K562 (cell line): Measurements from ENCODE around the gene ABI2. TPM values are rescaled to one million over a fixed set of nuclear protein-coding genes. Genes with fewer than 3 reads are reported as not detected.

Experiments used
- ATAC-seq: fragments of 200-7000 bp; cut with Tn5 transposase; 3 replicates; pipeline ENCODE4 v1.9.1; 2020; ENCODE audit warnings: moderate library complexity
- BruUV-seq: library from RNA; stranded (reverse); fragments of 400-500 nt; replicated peaks from 2 replicates; lab custom pipeline; 2021; lab: Mats Ljungman, UMichigan
- CTCF ChIA-PET: fragments of 300-600 bp; formaldehyde crosslinking; extraction: SDS; loops from one replicate; lab custom pipeline; 2021; ENCODE audit warnings: low intra/inter-chr PET ratio; lab: Yijun Ruan, JAX
- POLR2A ChIA-PET: fragments of 300-600, 350-650 bp; sonication (Branson Sonifier 250); formaldehyde crosslinking; extraction: SDS; loops from one replicate; lab custom pipeline; 2021; ENCODE audit warnings: antibody characterized with exemption, inconsistent platforms; lab: Yijun Ruan, JAX
- DNase-seq, 4 experiments: peaks; one replicate each; pipeline versions ENCODE4 v3.0.0 to v3.0.0-alpha.2; 2011 to 2018; ENCODE audit warnings: low spot score in 3 of 4, mixed read lengths in 3 of 4; ENCODE audit errors: extremely low read depth in 1 of 4
- FAIRE-seq: peaks from 2 replicates; lab custom pipeline; 2011; peaks lifted over from hg19 to GRCh38; lab: Jason Lieb, UNC
- H2AFZ ChIP-seq: 2 replicates; pipeline ENCODE4 v1.6.0; 2011; ENCODE audit warnings: low read depth, low read length, control low read depth, inconsistent platforms
- H3K27ac ChIP-seq: fragments of 200-600 bp; 3 replicates; pipeline ENCODE4 v1.8.0; 2011; ENCODE audit warnings: low read depth, mild to moderate bottlenecking, control low read depth, inconsistent platforms, low read length, moderate library complexity, mixed read lengths; ENCODE audit errors: extremely low read depth
- H3K27me3 ChIP-seq, 2 experiments: fragments of 300-600 bp in 1 of 2; 2 replicates in 1 of 2; 3 replicates in 1 of 2; pipeline versions ENCODE4 v1.6.0 to v1.8.0; 2011; ENCODE audit warnings: inconsistent platforms in 2 of 2, low read length in 2 of 2, mild to moderate bottlenecking in 1 of 2, mixed read lengths in 1 of 2, moderate library complexity in 1 of 2; ENCODE audit not compliant: control insufficient read depth in 2 of 2, insufficient read depth in 2 of 2
- H3K36me3 ChIP-seq: fragments of 300-600 bp; 3 replicates; pipeline ENCODE4 v1.8.0; 2011; ENCODE audit warnings: mild to moderate bottlenecking, low read length, inconsistent platforms; ENCODE audit not compliant: control insufficient read depth, insufficient read depth
- H3K4me1 ChIP-seq, 2 experiments: fragments of 200-600 bp in 1 of 2; replicated peaks in 1 of 2; 2 replicates in 1 of 2; 3 replicates in 1 of 2; pipeline versions ENCODE4 v1.5.1 to v1.8.0; 2011; ENCODE audit warnings: inconsistent platforms in 2 of 2, low read length in 2 of 2, mild to moderate bottlenecking in 1 of 2, mixed read lengths in 1 of 2, moderate library complexity in 1 of 2; ENCODE audit not compliant: control insufficient read depth in 2 of 2, insufficient read depth in 2 of 2
- H3K4me2 ChIP-seq: 2 replicates; pipeline ENCODE4 v1.6.1; 2011; ENCODE audit warnings: low read length, control low read depth, inconsistent platforms, mixed read lengths; ENCODE audit not compliant: insufficient read depth
- H3K4me3 ChIP-seq: fragments of 200-600 bp; sonication (generic), shearing (Covaris generic); 2 replicates; pipeline ENCODE4 v1.5.1; 2016; ENCODE audit warnings: control low read depth, inconsistent platforms
- H3K79me2 ChIP-seq: fragments of 200-600 bp; 3 replicates; pipeline ENCODE4 v1.8.0; 2011; ENCODE audit warnings: low read length, inconsistent platforms; ENCODE audit not compliant: control insufficient read depth, insufficient read depth
- H3K9ac ChIP-seq, 2 experiments: 2 replicates each; pipeline versions ENCODE4 v1.6.0 to v1.6.1; 2011; ENCODE audit warnings: low read depth in 2 of 2, low read length in 2 of 2, control low read depth in 1 of 2, inconsistent platforms in 1 of 2, mild to moderate bottlenecking in 1 of 2, mixed read lengths in 1 of 2; ENCODE audit not compliant: insufficient read depth in 1 of 2
- H3K9me1 ChIP-seq: one replicate; pipeline ENCODE4 v1.6.0; 2011; ENCODE audit warnings: inconsistent platforms, mild to moderate bottlenecking, low read length, moderate library complexity; ENCODE audit not compliant: control insufficient read depth, insufficient read depth
- H3K9me3 ChIP-seq: replicated peaks from 2 replicates; pipeline ENCODE4 v1.5.1; 2011; ENCODE audit warnings: low read depth, low read length, inconsistent platforms; ENCODE audit not compliant: control insufficient read depth, insufficient read depth
- H4K20me1 ChIP-seq: replicated peaks from 2 replicates; pipeline ENCODE4 v1.6.1; 2011; ENCODE audit warnings: low read length, inconsistent platforms, mixed read lengths; ENCODE audit not compliant: control insufficient read depth, insufficient read depth
- GATA2 ChIP-seq: sonication (generic); formaldehyde crosslinking; IDR thresholded peaks from 2 replicates; pipeline ENCODE4 v1.4.0; 2020; ENCODE audit warnings: mild to moderate bottlenecking, missing genetic modification reagents
- HIVEP1 ChIP-seq: fragments of 250-450 bp; sonication (Bioruptor Pico); IDR thresholded peaks from 2 replicates; pipeline ENCODE4 v1.4.0; 2020; ENCODE audit warnings: mild to moderate bottlenecking
- HNRNPH1 ChIP-seq: fragments of 200-400 bp; formaldehyde crosslinking; optimal IDR thresholded peaks from 2 replicates; pipeline ENCODE3; 2017; ENCODE audit warnings: low read depth, mild to moderate bottlenecking, low read length, moderate library complexity
- MAFF ChIP-seq: IDR thresholded peaks from 2 replicates; pipeline ENCODE4 v1.6.1; 2012; ENCODE audit warnings: low read length, improper control_type of control experiment
- PBX2 ChIP-seq, 2 experiments: IDR thresholded peaks in 1 of 2; conservative IDR thresholded peaks in 1 of 2; 2 replicates each; pipeline ENCODE4 v1.6.1; 2016; ENCODE audit warnings: low read depth in 2 of 2, mild to moderate bottlenecking in 1 of 2, missing compliant biosample characterization in 1 of 2, missing genetic modification characterization in 1 of 2, moderate library complexity in 1 of 2
- POLR2H ChIP-seq: IDR thresholded peaks from 2 replicates; pipeline ENCODE4 v1.6.1; 2016; ENCODE audit warnings: missing genetic modification characterization, low read depth, mild to moderate bottlenecking, control low read depth, missing compliant biosample characterization, moderate library complexity
- PPARD ChIP-seq: fragments of 250-450 bp; sonication (Bioruptor Pico); IDR thresholded peaks from 2 replicates; pipeline ENCODE4 v1.8.0; 2022; ENCODE audit warnings: inconsistent platforms, mild to moderate bottlenecking, moderate library complexity
- STAG1 ChIP-seq: sonication (generic); formaldehyde crosslinking; IDR thresholded peaks from 2 replicates; pipeline ENCODE4 v1.5.0; 2020; ENCODE audit warnings: missing genetic modification reagents, borderline replicate concordance
- THRAP3 ChIP-seq: fragments of 450-650 bp; IDR thresholded peaks from 2 replicates; pipeline ENCODE4 v1.6.1; 2016; ENCODE audit warnings: mild to moderate bottlenecking, inconsistent platforms, borderline replicate concordance
- ZBTB1 ChIP-seq: sonication (generic); formaldehyde crosslinking; IDR thresholded peaks from 2 replicates; pipeline ENCODE4 v1.8.1; 2023; ENCODE audit warnings: missing genetic modification reagents, low read depth, mild to moderate bottlenecking, borderline replicate concordance
- ZFP1 ChIP-seq: fragments of 450-650 bp; formaldehyde crosslinking; IDR thresholded peaks from 2 replicates; pipeline ENCODE4 v1.4.0; 2020; ENCODE audit warnings: mild to moderate bottlenecking, mixed read lengths
- WGBS: fragments of 100-300 bp; shearing (Covaris generic); methylation state at CpG from one replicate; pipeline ENCODE4 v1.1.6; 2016; ENCODE audit warnings: low coverage, mixed read lengths; ENCODE audit not compliant: insufficient coverage; ENCODE audit errors: missing lambda C conversion rate; 5-methylcytosine and 5-hydroxymethylcytosine counted together
- in situ Hi-C: fragments of 300-500 bp; cut with MboI; formaldehyde crosslinking; loops from 4 replicates; pipeline ENCODE4 v1.15.0; 2018; ENCODE audit warnings: inconsistent platforms, mixed read lengths
- intact Hi-C: fragments of 100-400 bp; cut with micrococcal nuclease; formaldehyde crosslinking; loops from 2 replicates; pipeline ENCODE4 v1.14.2; 2022
- polyA plus RNA-seq, 8 experiments: library from polyadenylated mRNA; depleted of rRNA in 4 of 8; stranded (reverse) in 5 of 8; unstranded in 3 of 8; fragments of >200 nt; fragmentation: Nextera tagmentation in 2 of 8; fragmentation: Illumina TruSeq in 1 of 8; extraction: Ambion mirVana in 2 of 8; extraction: Trizol in 1 of 8; gene quantifications; 2 replicates each; pipeline versions ENCODE4 v1.2.1 to v1.2.3, GENCODE V29; 2011 to 2014; ENCODE audit warnings: inconsistent platforms in 1 of 8, missing spikeins in 1 of 8
- total RNA-seq, 7 experiments: library from RNA; depleted of rRNA in 6 of 7; stranded (reverse); fragments of >200 nt in 6 of 7; fragmentation: Illumina TruSeq in 2 of 7; extraction: Trizol in 2 of 7; gene quantifications; 2 replicates each; pipeline versions ENCODE4 v1.2.1 to v1.2.3, GENCODE V29; 2011 to 2021; ENCODE audit warnings: low replicate concordance in 1 of 7
- TF ChIP-seq, protein P1 (sequence below): fragments of 450-650 bp; IDR thresholded peaks from 2 replicates; pipeline ENCODE4 v1.7.1; 2018; ENCODE audit warnings: mild to moderate bottlenecking, low read depth; ENCODE audit not compliant: partially characterized antibody

ABI2 gene
- total and polyA plus RNA-seq, 9 of the 15 experiments (the other 6 are each of a cell fraction or from before 2014, with no cell fraction given), result 5.3 to 24.3 (median 12.2) TPM

GRCh38 chr2:203476881-203477280 lies 148.7 kb downstream of the ABI2 start:
- H3K27ac ChIP-seq, result no peak overlapping the region
- H3K4me3 ChIP-seq, result no peak overlapping the region
- ATAC-seq, result no peak
- no peaks in the 10 kb centered on the region for H3K9me3 ChIP-seq
- H3K9ac ChIP-seq, result no peak overlapping the region
- H3K9me1 ChIP-seq, result no peaks in the 10 kb centered on the region
- H3K27me3 ChIP-seq, result no peaks in the 10 kb centered on the region
- no peaks in the 10 kb centered on the region for H3K4me1 ChIP-seq
- H3K4me2 ChIP-seq, result no peak overlapping the region
- no peaks in the 10 kb centered on the region for H3K36me3 ChIP-seq
- H2AFZ ChIP-seq, result no peak overlapping the region
- CTCF ChIA-PET, result no interaction called here
- no peaks in the 10 kb centered on the region for H3K79me2 ChIP-seq
- in situ Hi-C loops (no loop called here), intact Hi-C loops (no loop called here)
- no peak for FAIRE-seq
- POLR2A ChIA-PET, result interaction anchor here (0.5 kb wide), 1 partner anchor 591 kb away, joined by 3 read pairs; no protein-coding TSS in a partner anchor
- no peak for TF ChIP-seq THRAP3
- TF ChIP-seq PPARD (CRISPR knock-in tag), result no peak
- TF ChIP-seq HNRNPH1, result no peak
- no peak for TF ChIP-seq POLR2H (tag)
- no peak for TF ChIP-seq GATA2
- TF ChIP-seq ZFP1 (CRISPR knock-in tag), result no peak
- no peak for TF ChIP-seq ZBTB1 (CRISPR knock-in tag)
- TF ChIP-seq HIVEP1 (CRISPR knock-in tag), result no peak
- TF ChIP-seq PBX2 (CRISPR knock-in tag; IDR thresholded peaks at IDR 0.05; ENCODE audit: low read depth), result no peak
- TF ChIP-seq PBX2 (tag; conservative IDR thresholded peaks at IDR 0.05; ENCODE audit: low read depth), result no peak
- no peak for TF ChIP-seq MAFF
- TF ChIP-seq, protein P1, sequence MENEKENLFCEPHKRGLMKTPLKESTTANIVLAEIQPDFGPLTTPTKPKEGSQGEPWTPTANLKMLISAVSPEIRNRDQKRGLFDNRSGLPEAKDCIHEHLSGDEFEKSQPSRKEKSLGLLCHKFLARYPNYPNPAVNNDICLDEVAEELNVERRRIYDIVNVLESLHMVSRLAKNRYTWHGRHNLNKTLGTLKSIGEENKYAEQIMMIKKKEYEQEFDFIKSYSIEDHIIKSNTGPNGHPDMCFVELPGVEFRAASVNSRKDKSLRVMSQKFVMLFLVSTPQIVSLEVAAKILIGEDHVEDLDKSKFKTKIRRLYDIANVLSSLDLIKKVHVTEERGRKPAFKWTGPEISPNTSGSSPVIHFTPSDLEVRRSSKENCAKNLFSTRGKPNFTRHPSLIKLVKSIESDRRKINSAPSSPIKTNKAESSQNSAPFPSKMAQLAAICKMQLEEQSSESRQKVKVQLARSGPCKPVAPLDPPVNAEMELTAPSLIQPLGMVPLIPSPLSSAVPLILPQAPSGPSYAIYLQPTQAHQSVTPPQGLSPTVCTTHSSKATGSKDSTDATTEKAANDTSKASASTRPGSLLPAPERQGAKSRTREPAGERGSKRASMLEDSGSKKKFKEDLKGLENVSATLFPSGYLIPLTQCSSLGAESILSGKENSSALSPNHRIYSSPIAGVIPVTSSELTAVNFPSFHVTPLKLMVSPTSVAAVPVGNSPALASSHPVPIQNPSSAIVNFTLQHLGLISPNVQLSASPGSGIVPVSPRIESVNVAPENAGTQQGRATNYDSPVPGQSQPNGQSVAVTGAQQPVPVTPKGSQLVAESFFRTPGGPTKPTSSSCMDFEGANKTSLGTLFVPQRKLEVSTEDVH, result no peak
- TF ChIP-seq STAG1 (CRISPR knock-in tag), result no peak
- BruUV-seq, result no TSS peak
- no peaks in the 10 kb centered on the region for H4K20me1 ChIP-seq
- no peak for DNase-seq
- WGBS, result 6% methylated on average over 2 of the region's 2 CpGs
